Measurements from ENCODE around the gene THOC6. TPM values are rescaled to one million over a fixed set of nuclear protein-coding genes. Genes with fewer than 3 reads are reported as not detected.

THOC6 gene
- total RNA-seq, 1 experiment from 2014 or later, result 56.7 TPM

GRCh38 chr16:3025032-3026002, 1.5 kb downstream of the THOC6 start:
- ChIA-PET CTCF (no interaction called here), POLR2A (no interaction called here)
- Histone ChIP-seq H3K27ac (ENCODE audit: low read length) (no peak overlapping the region), H3K36me3 (ENCODE audit: control insufficient read depth, insufficient read depth, low read length) (peaks cover 9% of the 10 kb centered on the region), H3K27me3 (ENCODE audit: control insufficient read depth, insufficient read depth, low read length) (no peaks in the 10 kb centered on the region), H3K4me1 (ENCODE audit: control insufficient read depth, insufficient read depth, low read length) (peaks cover 15% of the 10 kb centered on the region), H3K9me3 (ENCODE audit: control insufficient read depth, insufficient read depth, low read depth, low read length) (no peaks in the 10 kb centered on the region), H3K4me3 (ENCODE audit: low read depth in 2 of 2, low read length in 2 of 2) (no peak overlapping the region; a peak in 1 of 4 replicates)
- intact Hi-C loops (cut with micrococcal nuclease; ENCODE audit: unreplicated experiment), result no loop called here
- in situ Hi-C loops (cut with HindIII; ENCODE audit: low pct_unique_long_range_greater_than_20kb, low sequenced_read_pairs), result no loop called here
- no TSS peak for BruUV-seq (replicated peaks)
- TF ChIP-seq POLR2AphosphoS5 (IDR thresholded peaks at IDR 0.05; ENCODE audit: low read depth, low read length) (no peak), TCF7L2 (IDR thresholded peaks at IDR 0.05; ENCODE audit: low read depth, low read length) (no peak), SIN3A (IDR thresholded peaks at IDR 0.05; ENCODE audit: borderline replicate concordance, insufficient read depth, low read depth, low read length) (no peak), CTCF (IDR thresholded peaks at IDR 0.05) (no peak)
- TF ChIP-seq, protein P1, sequence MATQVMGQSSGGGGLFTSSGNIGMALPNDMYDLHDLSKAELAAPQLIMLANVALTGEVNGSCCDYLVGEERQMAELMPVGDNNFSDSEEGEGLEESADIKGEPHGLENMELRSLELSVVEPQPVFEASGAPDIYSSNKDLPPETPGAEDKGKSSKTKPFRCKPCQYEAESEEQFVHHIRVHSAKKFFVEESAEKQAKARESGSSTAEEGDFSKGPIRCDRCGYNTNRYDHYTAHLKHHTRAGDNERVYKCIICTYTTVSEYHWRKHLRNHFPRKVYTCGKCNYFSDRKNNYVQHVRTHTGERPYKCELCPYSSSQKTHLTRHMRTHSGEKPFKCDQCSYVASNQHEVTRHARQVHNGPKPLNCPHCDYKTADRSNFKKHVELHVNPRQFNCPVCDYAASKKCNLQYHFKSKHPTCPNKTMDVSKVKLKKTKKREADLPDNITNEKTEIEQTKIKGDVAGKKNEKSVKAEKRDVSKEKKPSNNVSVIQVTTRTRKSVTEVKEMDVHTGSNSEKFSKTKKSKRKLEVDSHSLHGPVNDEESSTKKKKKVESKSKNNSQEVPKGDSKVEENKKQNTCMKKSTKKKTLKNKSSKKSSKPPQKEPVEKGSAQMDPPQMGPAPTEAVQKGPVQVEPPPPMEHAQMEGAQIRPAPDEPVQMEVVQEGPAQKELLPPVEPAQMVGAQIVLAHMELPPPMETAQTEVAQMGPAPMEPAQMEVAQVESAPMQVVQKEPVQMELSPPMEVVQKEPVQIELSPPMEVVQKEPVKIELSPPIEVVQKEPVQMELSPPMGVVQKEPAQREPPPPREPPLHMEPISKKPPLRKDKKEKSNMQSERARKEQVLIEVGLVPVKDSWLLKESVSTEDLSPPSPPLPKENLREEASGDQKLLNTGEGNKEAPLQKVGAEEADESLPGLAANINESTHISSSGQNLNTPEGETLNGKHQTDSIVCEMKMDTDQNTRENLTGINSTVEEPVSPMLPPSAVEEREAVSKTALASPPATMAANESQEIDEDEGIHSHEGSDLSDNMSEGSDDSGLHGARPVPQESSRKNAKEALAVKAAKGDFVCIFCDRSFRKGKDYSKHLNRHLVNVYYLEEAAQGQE (IDR thresholded peaks at IDR 0.05; ENCODE audit: insufficient read depth in 1 of 2, low read depth in 2 of 2, low read length in 1 of 2), result no peak
- no peak for ATAC-seq
- DNase-seq (ENCODE audit: low read depth, low spot score), result no peak

GRCh38 chr16:3026003-3026378, 2.2 kb downstream of the THOC6 start:
- intact Hi-C loops (cut with micrococcal nuclease; ENCODE audit: unreplicated experiment) (no loop called here), in situ Hi-C loops (cut with HindIII; ENCODE audit: low pct_unique_long_range_greater_than_20kb, low sequenced_read_pairs) (no loop called here)
- no peak for TF ChIP-seq TCF7L2 (IDR thresholded peaks at IDR 0.05; ENCODE audit: low read depth, low read length)
- no peak for TF ChIP-seq CTCF (IDR thresholded peaks at IDR 0.05)
- TF ChIP-seq, protein P1 (IDR thresholded peaks at IDR 0.05; ENCODE audit: insufficient read depth in 1 of 2, low read depth in 2 of 2, low read length in 1 of 2), result no peak
- TF ChIP-seq SIN3A (IDR thresholded peaks at IDR 0.05; ENCODE audit: borderline replicate concordance, insufficient read depth, low read depth, low read length), result no peak
- TF ChIP-seq POLR2AphosphoS5 (IDR thresholded peaks at IDR 0.05; ENCODE audit: low read depth, low read length), result no peak
- Histone ChIP-seq H3K9me3 (ENCODE audit: control insufficient read depth, insufficient read depth, low read depth, low read length) (no peaks in the 10 kb centered on the region), H3K27ac (ENCODE audit: low read length) (no peak overlapping the region), H3K36me3 (ENCODE audit: control insufficient read depth, insufficient read depth, low read length) (peaks cover 6% of the 10 kb centered on the region), H3K27me3 (ENCODE audit: control insufficient read depth, insufficient read depth, low read length) (no peaks in the 10 kb centered on the region), H3K4me1 (ENCODE audit: control insufficient read depth, insufficient read depth, low read length) (peaks cover 15% of the 10 kb centered on the region), H3K4me3 (ENCODE audit: low read depth in 2 of 2, low read length in 2 of 2) (no peak overlapping the region)
- CTCF ChIA-PET, result no interaction called here
- BruUV-seq (replicated peaks), result no TSS peak
- DNase-seq (ENCODE audit: low read depth, low spot score), result no peak
- POLR2A ChIA-PET, result no interaction called here
- ATAC-seq, result no peak
